HG03108 (cell line): ENCODE data around the gene AUTS2.

Experiments used
- ATAC-seq: cut with Tn5 transposase; IDR thresholded peaks from one replicate; pipeline ENCODE4 v1.9.1; 2021; ENCODE audit warnings: moderate library complexity; ENCODE audit not compliant: unreplicated experiment

Gene AUTS2

GRCh38 chr7:69599955-69600709, 1.9 kb downstream of the AUTS2 start:
- ATAC-seq = no peak

DNA sequence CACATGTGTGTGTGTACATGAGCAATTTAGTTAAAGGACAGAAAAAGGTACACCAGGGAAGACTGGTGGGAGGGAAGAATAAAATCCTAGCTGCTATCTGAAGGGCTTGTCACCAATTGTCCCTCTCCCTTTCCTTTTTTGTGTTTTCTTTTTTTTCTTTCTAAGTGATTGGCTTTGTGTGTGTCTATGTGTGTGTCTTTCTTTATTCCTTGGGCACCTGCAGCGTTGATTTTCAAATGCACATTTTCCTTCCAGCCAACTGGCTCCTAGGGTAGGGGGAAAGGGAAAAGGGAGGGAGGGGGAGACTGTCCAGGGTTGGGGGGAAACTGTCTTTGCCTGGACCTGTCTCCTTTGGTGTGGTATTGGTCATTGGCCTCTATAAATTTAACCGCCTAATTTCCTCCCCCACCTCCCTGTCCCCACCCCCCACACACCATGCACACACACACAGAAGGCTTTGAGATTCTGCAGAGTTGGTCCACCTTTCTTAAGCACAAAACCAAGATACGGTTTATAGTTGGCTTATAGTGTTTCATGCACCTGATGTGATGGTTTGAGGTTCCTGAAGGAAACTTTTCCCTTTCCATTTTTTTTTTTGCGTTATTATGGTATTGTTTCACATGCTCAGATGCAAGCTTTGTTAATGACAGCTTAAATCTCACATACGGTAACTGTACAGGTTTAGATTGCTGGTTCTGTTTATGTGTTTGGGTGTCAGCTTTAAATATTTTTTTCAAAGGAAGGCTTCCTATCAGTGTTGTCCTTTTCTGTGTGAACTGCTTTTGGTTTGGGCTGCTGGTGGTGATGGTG, 2.6 kb downstream of the AUTS2 start:
- ATAC-seq = no peak

GRCh38 chr7:69602522-69602921, 4.2 kb downstream of the AUTS2 start:
- ATAC-seq = no peak

GRCh38 chr7:69603351-69603750, 5.1 kb downstream of the AUTS2 start:
- no peak for ATAC-seq

DNA sequence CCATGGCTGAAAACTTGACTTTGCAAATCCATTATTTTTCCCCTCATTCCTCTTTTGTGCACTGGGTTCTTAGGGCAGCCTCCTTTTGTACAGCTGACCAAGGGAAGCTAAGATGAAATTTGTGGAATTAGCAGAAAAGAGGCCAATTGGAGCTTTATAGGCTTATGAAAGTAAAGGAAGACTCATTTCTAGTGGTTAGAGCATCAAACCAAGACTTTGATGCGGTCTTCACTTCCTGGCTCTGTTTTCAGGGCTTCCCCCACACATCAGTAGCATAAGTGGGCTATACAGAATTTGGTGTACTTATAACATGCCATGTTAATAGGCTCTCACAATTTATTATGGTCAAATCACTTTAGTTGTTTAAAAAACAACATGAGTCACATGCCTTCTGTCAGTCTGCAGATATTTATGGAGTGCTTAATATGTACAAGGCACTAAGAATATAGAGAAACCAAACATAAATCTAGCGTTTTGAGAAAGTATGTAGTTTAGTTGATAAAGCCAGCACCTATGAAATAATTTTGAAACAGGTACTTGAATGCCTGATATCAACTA, 5.7 kb downstream of the AUTS2 start:
- peak; percentile 76 for ATAC-seq

GRCh38 chr7:69605070-69605469, 6.8 kb downstream of the AUTS2 start:
- ATAC-seq = no peak

GRCh38 chr7:69605546-69605945, 7.3 kb downstream of the AUTS2 start:
- ATAC-seq = no peak

DNA sequence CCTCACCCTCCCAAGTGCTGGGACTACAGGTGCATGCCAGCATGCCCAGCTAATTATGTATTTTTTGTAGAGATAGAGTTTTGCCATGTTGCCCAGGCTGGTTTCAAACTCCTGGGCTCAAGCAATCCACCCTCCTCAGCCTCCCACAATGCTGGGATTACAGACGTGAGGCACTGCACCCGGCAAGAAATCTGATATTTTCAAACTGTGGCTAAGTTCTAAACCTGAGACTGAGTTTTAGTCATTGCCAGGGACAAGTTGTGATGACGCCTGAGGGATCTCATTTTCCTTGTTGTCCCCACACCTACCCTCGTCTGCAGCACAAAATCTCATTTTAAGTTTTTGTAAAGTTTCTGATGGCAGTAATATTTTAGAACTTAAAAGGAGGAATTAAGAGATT, 9.8 kb downstream of the AUTS2 start:
- ATAC-seq = no peak

GRCh38 chr7:69608878-69609277, 10.6 kb downstream of the AUTS2 start:
- no peak for ATAC-seq

DNA sequence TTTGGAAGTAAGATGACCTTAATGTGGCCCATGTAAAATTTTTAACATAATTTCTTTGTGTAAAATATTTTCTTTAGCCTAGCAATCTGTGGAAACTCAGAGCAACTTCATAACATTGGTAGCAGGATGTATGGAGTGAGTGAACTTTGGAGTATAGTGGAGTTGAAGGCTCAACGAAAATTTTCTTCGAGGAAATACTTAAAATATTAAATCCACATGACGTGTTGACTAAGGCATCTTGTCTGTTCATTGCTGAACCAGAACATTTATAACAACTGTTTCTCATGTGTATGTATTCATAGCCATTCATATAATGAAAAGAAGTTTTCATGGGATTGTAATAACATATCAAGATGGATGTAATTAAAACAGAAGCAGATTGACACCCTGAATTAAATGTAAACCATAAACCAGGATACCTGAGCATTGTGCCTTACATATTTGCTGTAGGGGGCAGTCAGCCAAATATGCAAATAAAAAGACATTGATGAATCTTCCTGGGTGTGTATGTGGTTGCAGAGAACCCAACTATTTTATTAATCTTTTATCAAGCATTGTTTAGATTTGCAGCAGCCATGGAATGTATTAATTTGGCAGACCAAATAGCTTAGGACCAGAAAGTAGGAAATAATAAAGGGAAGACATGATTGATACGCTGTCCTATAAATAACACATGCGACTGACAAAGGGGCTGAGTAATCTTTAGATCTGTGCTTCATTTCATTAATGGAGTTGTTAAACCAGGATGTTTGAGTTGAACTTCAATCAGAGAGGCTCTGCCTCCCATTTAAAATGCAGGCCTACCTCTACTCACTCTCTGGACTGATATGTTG, 11.5 kb downstream of the AUTS2 start:
- no peak for ATAC-seq

GRCh38 chr7:69610374-69611084, 12.3 kb downstream of the AUTS2 start:
- ATAC-seq = no peak

DNA sequence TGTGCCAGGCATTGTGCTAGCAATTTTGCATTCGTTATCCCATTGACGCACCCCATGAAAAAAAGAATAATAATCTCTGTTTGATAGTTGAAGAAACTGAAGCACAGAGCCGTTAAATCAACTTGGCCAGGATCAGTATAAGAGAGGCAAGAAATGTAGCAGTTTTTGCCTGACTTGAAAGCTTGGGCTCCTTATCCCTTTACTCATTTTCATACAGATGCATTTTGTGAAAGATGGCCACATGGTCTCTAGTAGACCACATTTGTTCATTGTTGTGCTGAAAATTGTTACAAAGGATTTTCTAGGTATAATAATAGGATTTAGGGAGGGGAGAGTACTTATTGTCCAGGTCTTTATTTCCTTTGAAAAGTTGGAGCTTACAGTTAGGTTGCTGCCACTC, 14.7 kb downstream of the AUTS2 start:
- ATAC-seq = no peak

DNA sequence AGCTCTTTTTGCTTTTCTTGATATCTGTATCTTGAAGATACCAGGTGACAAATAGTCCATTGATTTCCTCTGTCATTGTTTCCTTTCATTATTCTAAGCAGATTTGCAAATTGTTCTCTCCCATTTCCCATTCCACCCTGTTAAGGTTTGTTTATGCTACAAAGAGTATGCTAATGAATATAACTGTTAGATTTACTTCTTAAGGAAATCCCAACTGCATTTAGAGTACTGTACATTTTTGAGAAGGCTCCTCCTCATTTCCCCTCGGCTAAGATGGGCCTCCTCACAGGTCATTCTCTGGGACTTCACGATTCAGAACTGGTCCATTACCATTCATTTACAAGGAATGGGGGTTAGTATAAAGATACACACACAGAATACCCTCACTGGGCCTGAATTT, 15.6 kb downstream of the AUTS2 start:
- no peak for ATAC-seq

DNA sequence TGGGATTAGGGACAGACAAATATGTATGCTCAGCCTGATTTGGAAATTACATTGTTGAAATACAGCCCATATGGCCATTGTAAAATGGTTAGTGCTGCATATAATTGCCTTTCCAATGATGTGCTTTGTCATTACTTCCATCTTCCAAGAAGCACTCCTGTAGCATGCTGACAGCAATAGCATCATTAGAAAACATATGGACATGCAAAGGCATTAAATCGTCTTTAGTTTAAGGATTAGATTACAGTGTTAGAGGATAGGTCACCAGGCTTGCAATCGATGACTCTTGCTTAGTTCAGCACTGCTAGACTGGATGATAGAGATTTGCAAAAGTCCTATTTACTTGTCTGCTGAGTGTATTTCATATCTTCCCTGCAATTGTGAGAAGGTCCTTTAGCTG, 17.4 kb downstream of the AUTS2 start:
- no peak for ATAC-seq

DNA sequence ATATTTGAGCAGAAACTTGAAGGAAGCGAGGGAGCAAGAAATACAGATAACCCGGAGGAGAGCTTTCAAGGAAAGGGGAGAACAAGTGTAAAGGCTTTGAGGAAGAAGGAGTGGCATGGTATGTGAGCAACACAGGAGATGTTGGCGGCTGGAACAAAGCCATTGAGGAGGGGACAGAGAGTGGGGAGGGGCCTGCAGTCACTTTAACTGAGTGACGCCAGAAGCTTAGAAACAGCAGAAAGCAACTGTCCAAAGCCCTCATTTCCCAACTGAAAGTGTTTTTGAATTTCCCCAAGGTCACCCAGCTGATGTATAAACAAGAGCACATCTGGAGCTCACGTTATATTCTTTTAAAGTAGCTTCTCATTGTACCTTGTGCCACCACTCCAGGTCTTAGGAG, 19.1 kb downstream of the AUTS2 start:
- ATAC-seq = no peak

DNA sequence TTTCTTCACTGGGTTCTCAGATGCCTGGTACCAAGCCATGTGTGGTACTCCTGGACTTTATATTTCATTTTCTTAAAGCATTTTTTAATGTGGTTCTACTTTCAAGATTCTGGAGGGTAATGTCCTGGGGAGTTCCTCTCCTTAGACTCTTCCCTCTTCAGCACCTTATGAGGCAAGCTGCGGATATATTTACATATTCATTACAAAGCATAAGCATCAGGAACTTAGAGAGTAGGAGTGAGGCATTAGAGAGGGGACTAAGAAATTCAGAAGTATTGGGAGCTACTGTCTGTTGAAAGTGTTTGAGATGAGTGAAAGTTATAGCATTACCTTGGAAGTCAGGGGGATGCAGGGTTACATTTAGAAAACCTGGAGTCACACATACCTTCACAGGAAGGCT, 20.8 kb downstream of the AUTS2 start:
- ATAC-seq = no peak

DNA sequence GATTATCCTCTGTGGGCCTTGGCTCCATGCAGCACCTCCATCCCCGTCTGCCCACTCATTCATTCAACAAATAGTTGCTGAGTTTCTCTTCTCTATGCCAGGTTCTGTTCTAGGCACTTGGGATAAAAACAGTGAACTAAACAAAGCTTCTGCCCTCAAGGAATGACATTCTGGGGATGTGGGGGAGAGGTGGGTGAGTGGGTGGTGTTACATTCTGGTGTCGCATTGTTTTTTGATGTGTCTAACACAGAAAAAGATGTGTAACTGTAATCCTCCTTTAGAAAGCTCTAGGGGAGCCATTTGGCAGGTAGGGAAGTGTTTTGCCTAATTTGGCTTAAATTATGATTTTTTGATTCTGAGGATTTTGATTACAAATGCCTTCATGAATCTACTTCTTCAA, 21.4 kb downstream of the AUTS2 start:
- ATAC-seq = no peak

DNA sequence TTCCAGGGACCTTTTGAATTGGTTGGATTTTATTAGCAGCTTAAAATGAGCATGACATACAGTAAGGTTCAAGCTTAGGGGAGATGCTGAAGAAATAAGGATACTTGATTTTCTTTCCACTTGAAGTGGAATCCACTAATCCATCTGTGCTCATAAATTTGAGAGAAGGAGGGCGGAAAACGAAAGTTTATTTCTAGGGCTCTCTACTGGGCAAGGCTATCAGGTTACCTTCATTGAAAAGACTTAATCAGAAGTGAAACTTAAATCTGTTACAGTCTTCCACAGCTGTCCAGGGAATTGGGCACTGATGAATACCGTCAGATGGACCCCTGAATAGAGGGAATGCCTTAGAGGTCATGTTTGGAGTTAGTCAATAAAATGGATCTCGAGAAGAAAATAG, 21.8 kb downstream of the AUTS2 start:
- ATAC-seq = no peak

GRCh38 chr7:69620650-69621049, 22.4 kb downstream of the AUTS2 start:
- no peak for ATAC-seq

DNA sequence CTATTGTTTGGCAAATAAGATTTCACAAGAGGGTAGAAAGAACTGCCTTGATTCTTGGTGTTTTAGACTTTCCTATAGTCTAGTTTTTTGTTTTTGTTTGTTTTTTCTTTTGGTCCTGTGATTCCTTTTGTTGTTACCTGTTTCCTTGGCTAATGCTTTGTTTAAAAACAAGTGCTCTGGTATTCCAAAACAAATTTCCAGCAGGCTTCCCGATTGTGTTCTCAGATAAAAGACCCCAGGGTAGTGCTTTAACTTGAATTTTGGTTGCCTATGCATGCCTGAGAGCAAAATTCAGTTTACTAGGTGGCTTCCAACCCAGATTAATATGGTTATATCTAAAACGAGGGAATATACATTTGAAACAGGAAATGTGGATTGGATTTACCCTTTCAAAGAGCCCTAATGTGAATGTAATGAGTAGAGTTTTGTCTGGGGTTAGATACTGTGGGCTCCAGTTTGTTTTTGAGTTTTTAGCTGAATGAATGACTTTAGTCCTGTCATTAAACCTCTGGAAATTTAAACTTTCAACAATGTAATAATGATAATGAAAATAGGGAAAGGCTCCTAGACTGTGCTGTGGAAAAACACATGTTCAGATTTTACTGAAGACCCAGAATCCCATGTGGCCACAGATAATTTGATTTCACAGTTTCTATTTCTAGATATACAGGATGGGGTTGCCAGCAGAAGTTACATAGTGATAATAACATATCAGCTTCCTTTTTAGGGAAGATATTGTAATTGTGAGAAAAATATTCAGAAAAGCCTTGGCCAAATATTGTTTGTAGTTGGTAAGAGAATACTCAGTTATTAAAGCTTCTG, 23.9 kb downstream of the AUTS2 start:
- no peak for ATAC-seq
